H4 (cell line): ENCODE results near the gene BSN. TPM values are rescaled to one million over a fixed set of nuclear protein-coding genes. Genes with fewer than 3 reads are reported as not detected.

ENCODE experiments used
- DNase-seq: peaks from one replicate; pipeline ENCODE4 v3.0.0-alpha.2; 2015; ENCODE audit warnings: low spot score
- total RNA-seq: library from RNA; depleted of rRNA; stranded (reverse); fragments of >200 nt; shearing (Covaris generic); gene quantifications from 2 replicates; pipeline ENCODE4 v1.2.3, GENCODE V29; 2014

Gene BSN
- total RNA-seq, 1 experiment from 2014 or later = 0.04 TPM

DNA sequence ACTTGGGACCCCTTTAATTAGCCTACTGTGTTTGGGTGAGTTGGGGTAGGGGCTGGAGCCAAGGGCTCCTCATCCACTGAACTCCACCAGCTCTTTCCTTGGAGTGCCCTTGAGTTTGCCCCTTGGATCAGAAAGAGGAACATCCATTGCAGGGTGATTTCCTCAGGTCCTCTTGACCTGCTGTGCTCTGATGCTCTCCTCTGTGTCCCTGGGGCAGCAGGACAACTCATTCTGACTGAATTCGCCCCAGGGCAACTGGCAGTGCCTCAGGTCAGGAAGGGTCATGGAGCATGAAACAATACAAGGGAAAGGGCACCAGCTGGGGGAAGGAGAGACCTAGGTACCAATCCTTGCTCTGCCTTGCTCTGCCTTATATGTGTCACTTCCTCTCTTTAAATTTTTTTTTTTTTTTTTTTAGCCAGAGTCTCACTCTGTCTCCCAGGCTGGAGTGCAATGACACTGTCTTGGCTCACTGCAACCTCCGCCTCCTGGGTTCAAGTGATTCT is 47.8 kb downstream of the BSN start:
- no peak for DNase-seq

GRCh38 chr3:49602877-49603411 is 48.7 kb downstream of the BSN start:
- no peak for DNase-seq

DNA sequence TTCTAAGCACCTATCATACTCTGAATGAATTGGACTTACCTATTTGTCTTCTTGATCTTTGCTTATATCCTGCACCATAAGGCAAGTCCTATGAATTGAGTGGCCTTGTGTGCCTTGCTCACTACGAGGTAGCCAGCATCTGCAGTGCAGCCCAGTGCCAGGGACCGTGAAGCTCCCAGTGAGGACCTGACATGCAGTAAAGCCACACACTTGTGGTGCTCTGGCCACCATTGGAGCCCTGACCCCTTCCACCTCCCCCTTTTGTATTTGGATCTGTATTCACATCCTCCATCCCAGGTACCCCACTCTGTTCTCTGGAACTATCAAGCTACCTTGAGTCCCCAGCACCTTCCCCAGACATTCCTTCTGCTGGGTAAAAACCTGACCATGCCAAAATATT is 52.1 kb downstream of the BSN start:
- DNase-seq = no peak

GRCh38 chr3:49607105-49607591 is 52.9 kb downstream of the BSN start:
- DNase-seq = no peak

DNA sequence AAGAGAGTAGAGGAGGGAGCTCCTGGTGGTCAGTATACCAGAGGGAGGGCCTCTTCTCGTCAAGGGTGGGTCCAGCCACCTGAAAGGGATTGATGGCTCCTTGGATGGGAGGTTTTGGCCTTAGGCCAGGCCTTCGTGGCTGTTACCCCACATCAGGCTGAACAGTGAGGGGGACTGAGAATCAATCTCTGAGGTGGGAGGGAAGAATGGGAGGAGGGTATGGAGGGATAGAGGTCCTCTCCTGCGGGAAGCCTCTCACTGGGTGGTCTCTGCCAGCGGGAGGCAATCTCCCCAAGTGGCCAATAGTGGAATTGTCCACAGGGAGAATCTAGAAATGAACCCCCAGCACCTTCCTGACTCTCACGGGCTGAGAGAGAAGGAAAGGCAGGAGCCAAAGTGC is 53.5 kb downstream of the BSN start:
- no peak for DNase-seq

DNA sequence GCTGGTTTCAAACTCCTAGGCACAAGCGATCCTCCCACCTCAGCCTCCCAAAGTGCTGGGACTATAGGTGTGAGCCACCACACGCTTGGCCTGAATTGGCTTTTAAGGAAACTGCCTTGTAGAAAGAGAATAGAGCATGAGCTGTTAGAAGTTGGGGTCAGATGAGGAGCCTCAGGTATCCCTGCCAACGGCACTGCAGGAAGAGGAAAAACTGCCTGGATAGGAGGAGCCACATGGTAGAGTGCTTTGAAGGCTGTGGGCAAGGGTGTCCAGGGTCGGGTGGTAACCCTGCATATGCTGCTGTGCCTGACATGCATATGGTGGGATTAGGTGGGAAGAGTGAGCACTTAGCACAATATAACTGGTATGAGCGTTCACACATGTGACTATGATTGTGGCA is 55.0 kb downstream of the BSN start:
- no peak for DNase-seq

GRCh38 chr3:49609815-49610214 is 55.5 kb downstream of the BSN start:
- DNase-seq = no peak

GRCh38 chr3:49610666-49611280 is 56.5 kb downstream of the BSN start:
- no peak for DNase-seq

DNA sequence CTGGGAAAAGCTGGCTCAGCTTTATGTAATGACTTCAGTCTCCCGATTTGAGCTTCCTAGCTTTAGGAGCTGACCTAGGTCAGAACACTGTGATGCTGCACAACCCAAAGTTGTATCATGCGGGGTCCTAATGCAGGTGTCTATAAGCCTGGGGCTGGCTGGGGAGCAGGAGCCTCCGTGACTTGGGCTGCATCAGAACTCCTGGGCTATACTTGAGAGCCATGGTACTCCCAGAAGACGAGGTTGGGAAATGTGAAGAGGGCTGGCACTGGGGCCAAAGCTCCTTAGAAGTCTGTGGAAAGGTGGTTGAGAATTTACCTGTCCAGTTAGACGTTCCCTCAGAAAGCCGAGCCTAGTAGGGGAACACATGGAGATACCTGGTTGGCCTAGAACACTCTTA is 57.0 kb downstream of the BSN start:
- DNase-seq = no peak

DNA sequence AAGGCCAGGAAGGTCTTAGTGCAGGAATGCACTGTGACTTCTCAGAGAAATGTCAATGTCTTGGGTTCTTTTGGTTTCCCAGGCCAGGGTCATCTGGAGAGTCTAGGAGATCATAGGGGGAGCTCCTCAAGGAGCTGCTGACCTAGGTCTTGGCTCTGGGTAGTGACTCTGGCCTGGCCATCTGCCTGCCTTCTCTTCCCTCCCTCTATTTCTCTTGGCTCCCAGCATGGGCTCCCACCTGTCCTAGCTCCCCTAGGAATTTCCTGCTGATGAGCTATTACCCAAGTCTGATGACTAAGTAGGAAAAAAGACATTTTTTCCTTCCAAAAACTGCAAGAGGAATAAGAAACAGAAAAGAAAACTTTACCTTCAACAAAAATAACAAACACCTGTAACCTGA is 57.4 kb downstream of the BSN start:
- DNase-seq = no peak

- DNase-seq = no peak
Measured at GRCh38 chr3:49614936-49615335, 60.7 kb downstream of the BSN start.

DNA sequence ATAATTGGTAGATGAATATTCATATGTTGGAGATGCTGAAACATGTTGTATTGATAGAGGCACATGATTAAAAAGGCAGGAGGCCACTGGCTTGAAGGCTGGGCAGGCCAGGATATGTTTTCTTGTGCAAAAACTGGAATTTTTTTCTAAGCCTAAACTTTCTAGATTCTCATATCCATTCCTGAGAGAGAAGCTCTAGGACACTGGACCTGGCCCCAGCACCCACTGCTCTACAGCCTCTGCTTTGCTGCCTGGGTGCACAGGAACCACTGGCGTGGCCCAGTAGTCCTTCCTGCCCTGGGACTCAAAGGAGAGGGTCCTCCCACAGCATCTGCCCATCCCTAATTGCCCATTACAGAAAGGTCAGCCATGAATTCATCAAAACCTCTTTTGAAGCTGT is 61.8 kb downstream of the BSN start:
- DNase-seq = no peak

DNA sequence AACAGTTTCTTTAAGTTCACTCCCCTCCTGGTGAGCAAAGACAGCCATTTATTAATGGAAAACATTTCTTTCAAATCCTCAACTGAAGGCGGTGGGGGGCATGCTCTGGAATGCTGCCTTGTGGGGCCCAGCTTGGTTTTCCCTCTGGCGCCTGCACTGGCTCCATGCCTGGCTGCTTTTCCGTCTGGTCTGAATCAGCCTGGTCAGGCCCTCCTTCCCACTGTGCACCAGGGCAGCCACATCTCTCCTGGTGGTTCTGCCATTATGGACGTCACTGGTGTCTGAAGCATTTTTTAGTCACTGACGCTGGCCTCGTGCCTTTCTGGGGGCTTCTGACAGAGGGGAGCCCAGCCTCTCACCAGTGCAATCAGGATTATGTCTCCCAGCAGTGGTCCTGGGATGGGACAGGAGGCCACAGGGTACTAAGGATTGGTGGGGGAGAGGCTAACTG is 62.2 kb downstream of the BSN start:
- no peak for DNase-seq

GRCh38 chr3:49617390-49618013 is 63.2 kb downstream of the BSN start:
- no peak for DNase-seq

DNA sequence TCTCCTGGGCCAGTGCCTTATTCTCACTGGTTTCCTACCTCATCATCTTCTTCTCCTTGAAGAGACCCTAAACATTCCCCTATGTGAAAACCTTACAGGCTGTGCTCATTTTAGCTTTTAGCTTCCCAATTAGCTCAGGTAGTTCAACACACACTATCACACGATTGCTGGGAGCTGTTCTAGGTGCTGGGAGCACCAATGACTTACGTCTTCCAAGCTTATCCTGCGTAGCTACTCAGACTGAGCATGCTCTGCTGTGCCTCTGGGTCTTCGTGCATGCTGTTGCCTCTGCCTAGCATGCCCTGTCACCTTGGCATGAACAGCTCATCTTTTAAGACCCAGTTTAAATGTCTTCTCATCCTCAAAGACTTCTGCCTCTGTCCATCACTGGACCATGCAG is 64.1 kb downstream of the BSN start:
- no peak for DNase-seq

DNA sequence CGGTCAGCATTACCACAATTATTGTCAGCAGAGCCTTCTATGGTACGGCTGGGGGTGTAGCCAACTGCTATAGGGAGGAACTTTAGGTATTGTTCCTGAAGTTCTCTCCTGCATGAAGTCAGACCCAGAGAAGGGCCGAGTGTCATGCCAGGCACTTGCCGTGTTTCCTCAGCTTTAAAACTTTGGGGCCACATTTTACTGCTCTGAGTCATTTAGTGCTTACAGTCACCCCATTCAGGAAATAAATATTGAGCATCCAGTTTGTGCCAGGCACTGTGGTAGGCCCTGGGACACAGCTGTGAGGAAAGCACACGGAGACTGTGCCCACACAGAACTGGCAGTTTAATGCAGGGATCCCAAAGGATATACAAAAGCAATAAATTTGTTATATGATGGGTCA is 65.4 kb downstream of the BSN start:
- no peak for DNase-seq

DNA sequence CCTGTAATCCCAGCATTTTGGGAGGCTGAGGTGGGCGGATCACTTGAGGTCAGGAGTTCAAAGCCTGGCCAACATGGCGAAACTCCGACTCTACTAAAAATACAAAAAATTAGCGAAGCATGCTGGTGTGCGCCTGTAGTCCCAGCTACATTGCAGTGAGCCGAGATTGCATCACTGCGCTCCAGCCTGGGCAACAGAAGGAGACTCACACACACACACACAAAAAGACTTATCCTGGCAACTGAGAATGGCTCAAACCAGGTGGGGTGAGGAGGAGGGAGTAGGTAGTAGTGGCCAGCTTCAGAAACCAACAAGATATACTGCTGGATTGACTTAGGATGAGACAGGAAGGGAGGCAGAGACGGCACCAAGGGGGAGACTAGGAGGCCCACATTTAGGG is 66.5 kb downstream of the BSN start:
- DNase-seq = no peak

DNA sequence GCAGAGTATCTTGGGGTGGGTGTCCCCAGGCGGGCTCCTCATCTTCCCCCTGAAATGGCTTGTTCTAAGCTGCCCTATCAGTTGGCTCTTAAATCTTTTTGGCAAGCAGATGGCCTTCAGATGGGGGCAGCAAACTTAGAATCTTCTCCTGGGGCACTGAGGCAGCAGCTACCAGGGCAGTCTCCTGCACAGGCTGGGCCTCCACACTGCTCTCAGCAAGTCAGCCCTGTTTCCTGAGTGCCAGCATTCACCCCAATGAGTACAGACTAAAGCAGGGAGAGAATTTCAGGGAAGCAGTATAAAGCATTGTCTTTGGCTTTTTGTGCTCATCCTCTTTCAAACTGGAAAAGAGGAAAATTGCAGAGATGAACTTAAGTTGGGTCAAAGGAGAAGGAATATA is 68.8 kb downstream of the BSN start:
- DNase-seq = no peak

DNA sequence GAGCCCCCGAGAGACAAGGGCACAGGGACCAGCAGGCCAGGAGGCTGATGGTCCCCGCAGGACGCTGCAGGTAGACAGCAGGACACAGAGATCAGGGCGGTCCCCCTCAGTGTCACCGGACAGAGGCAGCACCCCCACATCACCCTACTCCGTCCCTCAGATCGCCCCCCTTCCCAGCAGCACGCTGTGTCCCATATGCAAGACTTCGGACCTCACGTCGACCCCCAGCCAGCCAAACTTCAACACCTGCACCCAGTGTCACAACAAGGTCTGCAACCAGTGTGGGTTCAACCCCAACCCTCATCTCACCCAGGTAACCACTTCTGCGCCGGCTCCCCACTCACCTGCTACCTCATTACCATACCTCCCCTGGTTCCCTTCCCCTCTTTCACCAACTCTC is 70.8 kb downstream of the BSN start:
- DNase-seq = no peak

DNA sequence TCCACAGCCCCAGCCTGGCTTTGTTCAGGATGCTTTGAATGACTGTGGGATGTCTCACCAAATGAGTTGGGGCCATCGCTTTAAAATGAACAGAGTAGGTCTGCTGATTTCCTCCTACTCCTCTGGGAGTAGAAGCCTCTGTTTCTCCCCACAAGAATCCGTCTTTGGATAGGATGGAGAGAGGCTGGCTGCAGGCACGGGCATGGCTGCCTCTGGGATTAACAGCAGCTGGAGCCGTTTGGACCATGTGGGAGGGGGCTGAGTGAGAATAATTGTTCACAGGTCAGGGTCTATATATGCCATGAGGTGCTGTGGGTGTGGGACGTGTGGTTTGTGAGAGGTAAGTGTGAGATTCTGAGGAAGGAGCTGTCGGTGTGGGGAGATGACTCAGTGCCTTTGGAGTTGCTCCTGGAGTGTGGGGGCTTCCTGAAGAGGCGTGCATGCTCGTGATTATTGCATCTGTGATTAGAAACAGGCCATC is 71.9 kb downstream of the BSN start:
- no peak for DNase-seq

GRCh38 chr3:49626796-49627195 is 72.5 kb downstream of the BSN start:
- no peak for DNase-seq

- DNase-seq = no peak
Measured at GRCh38 chr3:49627634-49628033, 73.4 kb downstream of the BSN start.

DNA sequence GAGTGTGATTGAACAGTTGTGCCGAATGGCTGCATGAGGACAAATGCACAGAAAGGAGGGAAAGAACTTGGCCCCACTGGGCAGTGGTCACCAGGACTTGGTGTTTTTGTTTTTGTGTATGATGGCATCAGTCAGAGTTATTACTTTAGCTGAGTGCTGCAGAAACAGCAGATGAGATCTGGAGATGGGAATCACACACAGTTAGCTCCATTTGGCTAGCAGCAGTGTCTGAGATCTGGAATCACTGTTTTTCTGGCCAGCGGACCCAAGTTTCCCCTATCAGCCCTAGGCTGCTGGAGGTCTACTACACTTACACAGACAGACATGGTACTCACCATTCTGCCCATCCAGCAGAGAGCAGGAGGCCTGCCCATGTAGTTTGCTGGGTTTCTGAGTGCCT is 74.0 kb downstream of the BSN start:
- no peak for DNase-seq
